Stimulated activated CD4-positive, alpha-beta T cell treated with anti-CD3 and anti-CD28 coated beads, Interleukin-1b, Interleukin-23, amount 100 ng/mL, for 24 hours (primary cell): Measurements from ENCODE around the gene TRPM5.

Experiments used
- DNase-seq, 4 experiments: peaks; one replicate each; pipeline ENCODE4 v3.0.0-alpha.2; 2020; ENCODE audit warnings: low read depth in 4 of 4, low spot score in 1 of 4

Gene TRPM5

DNA sequence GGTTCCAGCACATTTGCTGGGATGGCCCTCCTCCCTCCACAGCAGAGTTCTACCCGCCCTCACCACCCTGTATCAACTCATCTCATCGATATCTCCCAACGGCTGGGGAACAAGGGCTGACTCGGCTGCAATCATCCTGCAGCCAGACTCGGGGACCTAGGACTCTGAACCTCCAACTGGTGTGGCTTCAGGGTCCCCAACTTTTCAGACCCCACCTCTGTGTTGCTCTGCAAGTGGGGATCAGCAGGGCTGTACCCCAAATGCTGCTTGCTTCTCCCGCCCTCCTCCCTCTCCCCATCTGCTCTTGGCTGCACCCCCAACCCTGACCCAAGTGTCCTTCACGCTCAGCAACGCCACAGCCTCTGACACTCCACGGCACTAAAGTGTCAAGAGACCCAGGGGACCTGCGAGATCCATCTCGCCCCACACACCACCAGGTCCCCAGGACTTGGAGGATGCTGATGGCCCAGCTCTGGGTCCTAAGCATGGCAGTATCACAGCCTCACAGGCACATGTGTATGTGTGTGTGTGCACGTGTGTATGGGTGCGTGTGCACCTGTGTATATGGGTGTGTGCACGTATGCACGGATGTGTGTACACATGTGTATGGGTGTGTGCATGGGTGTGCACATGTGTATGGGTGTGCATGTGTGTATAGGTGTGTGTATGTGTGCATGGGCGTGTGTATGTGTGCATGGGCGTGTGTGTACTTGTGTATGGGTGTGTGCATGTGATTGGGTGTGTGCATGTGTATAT is 26.9 kb upstream of the TRPM5 start:
- DNase-seq = no peak

DNA sequence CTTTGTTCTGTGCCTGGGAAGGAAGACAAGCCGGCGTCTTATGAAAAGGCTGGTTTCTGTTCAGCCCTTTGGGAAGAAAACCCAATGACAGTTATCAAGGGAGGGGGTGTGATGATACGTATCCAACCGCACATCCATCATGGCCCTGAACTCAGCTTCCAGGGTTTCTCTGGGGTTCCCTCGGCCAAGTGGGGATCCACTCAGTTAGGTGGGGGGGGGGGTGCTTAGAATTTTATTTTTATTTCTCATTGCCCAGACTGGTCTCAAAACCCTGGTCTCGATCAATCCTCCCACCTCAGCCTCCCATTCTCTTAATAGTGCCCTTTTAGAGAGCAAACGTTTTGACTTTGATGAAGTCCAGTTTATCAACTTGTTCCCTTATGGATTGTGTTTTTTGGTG is 26.2 kb upstream of the TRPM5 start:
- no peak for DNase-seq

GRCh38 chr11:2468363-2469235 is 24.3 kb upstream of the TRPM5 start:
- DNase-seq = no peak

DNA sequence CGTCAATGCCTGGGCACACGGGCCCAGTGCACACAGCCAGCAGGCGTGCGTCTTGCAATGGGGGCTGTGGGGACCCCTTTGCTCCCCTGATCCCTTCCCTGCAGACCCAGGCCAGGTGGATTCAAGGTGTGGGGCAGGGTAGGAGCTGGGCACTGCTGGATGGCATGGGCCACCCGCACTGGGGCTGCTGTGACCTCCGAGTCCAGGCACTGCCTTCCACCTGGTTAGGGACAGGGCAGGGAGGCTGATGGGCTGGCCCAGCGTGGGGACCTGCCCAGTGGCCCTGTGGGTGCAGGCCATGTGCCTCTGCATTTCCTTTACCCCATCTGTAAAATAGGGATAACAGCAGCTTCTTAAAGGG is 23.4 kb upstream of the TRPM5 start:
- no peak for DNase-seq

DNA sequence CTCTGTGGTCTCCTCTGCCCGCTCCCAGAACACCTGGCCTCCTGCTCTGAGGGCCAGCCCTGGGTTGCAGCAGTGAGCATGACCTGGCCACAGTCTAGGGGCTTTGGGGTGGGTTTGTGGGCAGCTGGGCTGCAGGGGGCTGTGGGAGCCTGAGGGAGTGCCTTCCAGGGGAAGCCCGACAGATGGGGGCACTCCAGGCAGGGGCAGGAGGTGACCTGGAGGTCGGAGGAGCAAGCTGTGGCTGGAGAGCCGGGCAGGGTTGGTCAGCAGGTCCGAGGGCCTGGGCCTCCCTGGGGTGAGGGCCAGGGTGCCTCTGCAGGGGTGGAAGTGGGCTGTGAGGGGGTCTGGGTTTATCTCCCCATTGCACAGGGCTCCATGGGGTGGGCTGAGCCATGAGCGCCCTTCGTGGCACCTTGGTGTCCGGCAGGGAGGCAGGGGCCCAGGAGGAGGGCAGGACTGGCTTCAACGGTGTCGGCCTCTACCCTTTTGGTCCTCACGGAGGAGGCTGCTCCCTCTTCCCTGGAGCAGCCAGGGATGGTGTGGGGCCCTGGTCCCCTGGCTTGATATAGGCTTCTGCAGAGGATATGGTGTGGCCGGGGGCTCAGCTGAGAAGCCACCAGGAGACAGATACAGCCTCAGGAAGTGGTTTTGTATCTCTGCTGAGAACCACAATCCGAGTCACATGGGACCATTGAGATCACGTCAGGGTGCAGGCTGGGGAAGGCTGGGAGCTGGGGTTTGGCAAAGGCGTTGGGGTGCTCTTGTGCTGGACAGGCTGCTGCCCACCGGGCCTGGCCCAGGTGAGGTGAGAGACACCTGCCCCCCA is 22.8 kb upstream of the TRPM5 start:
- DNase-seq = peak in 1 of 4 experiments; percentile 36

GRCh38 chr11:2466069-2466801 is 21.9 kb upstream of the TRPM5 start:
- DNase-seq = no peak

DNA sequence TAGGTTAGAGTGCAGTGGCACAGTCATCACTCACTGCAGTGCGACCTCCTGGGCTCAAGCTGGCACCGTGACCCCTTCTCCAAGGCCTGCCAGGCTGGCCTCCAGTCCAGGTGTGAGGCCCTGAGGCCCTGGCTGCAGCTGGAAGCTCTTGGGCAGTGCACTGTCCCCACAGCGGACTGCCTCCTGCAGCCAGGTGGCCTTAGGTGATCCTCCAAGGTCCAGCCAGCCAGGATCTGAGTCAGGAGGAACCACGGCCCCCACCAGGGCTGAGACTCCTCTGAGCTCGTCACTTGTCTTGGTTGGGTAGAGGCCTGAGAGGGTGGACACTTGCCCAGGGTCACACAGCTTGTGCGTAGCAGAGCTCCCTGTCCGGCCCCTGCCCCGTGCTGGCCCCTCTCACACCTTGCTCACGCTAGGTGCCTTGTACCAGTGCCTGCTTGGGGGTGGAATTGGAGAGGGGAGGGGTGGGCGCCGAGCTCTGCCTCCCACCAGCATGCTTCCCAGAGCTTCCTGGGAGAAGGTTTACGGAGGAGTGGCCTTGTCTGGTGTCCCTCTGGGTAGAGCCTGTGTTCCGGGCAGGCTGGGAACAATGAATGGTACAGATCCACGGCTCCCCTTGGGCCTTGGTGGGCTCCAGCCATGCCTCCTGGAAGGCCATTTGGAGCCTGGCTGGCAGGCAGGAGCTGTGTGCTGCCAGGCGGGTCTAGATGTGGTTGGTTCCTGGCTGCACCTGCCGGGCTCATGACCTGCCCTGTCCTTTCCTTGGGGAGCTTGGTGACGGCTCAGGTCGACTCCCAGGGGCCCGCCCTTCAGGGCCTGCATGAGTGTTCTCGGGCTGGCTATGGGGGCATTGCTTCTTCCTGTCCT is 21.1 kb upstream of the TRPM5 start:
- no peak for DNase-seq

- DNase-seq = no peak
These were observed 20.3 kb upstream of the TRPM5 start for GRCh38 chr11:2464451-2465165.

DNA sequence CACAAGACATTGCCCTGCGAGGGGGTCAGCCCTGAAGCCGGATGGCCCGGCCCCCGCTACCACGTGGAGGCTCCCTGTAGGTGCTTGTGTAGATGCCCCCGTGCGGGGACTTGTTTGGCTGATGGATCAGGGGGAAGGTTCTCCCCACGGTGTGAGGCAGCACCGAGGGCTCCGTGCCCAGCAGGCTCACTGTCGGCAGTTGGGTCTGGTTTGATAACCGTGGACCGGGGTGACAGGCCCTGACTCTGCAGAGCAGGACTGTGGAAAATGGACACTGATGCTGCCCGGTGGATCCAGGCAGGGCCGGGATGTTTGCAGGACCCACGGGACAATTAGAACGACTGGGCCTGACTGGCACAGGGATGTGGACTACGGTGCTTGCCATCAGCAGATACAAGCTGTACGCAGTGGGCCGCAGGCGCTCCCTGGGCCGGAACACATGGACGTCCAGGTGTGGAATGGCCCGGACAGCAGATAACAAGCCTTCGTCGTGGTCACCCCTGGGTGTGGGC is 19.5 kb upstream of the TRPM5 start:
- no peak for DNase-seq

DNA sequence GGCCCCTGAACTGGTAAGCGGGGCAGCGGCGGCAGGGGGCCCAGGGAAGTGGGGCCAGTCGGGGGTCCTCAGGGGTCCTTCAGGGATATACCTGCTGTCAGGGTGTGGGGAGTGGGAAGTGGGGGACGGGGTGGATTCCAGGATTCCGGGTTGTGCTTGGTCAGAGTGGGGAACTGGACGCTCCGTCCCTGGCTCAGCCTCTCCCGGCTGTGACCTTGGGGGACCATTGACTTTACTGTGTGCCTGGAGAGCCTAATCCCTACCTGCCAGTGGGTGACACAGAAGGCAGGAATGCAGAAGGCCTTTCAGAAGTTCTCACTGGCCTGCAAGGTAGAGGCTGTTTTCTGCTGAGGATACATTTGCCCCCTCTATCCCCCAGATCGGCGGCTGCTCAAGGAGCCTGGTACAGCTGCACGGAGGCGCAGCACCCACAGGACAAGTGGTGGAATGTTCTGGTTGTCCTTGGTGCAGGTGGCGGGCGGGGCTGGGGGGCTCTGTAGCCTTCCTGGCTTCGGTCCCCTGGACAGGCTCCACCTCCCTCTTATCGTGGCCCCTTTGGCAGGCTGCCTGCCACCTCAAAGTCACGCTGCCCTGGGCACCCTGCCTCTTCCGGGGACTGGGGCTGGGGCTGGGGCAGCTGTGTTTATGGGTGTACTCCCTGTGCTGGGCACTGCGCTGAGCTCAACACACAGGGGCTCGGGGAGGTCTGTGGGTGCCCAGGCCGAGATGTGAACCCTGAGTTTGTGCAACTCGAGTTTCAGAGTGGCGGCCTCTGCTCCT is 18.9 kb upstream of the TRPM5 start:
- no peak for DNase-seq

- DNase-seq = no peak
These were observed 18.2 kb upstream of the TRPM5 start for GRCh38 chr11:2462543-2462985.

DNA sequence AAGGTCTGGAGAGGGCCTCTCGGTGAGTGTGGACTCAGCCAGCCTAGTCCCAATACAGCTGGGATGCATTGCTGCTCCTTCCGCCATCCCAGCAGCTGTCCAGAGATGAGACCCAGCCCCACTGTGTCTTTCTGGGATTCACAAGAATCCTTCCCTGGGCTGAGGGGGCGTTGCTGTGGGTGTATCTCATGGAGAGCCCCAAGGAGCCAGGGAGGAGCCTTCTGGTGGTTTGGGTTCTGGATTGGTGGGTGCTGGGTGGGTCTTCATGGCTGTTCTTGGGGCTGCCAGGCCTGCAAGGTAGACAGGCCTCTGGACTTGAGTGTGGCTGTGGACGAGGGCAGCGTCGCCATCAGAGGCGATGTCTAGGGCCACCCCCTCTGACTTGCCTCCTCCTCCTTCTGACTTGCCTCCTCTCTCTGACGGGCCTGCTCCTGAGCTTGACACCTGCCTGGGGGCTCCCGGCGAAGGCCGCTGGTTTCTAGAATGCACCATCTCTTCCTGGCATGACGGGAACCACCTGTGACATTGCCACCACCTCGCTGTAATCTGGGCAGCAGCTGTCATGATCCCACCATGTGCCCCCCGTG is 17.7 kb upstream of the TRPM5 start:
- DNase-seq = no peak

DNA sequence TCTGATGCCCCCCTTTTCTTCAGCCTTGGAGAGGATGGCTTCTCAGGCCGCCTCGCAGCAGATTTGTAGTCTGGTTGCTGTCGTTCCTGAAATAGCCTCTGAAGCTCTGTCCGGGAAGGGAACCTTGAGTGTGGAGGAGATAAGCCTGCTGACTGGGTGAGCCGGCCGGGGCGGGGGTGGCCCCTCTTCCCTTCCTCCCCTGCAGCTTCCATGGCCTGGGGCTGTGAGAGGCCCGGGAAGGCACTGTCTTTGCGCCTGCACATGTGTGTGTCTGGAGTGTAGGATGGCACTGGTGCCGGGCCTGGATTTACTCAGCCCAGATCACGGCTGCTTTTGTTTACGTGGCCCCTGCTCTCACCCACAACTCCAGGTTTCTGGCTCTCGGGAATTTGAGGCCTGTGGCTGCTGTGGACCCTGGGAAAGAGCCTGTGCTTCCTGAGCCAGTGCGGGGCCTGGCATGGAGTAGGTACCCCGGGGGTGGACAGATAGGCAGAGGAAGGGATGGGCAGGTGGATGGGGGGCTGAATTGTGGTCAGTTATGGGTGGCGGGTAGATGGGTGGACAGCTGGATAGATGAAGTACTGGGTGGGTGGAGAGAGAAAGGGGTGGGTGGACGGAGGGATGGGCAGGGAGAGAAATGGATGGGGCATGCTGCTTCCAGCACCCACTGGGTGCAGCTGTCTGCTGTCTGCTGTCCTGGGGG is 17.1 kb upstream of the TRPM5 start:
- no peak for DNase-seq

GRCh38 chr11:2460540-2461252 is 16.4 kb upstream of the TRPM5 start:
- DNase-seq = no peak

DNA sequence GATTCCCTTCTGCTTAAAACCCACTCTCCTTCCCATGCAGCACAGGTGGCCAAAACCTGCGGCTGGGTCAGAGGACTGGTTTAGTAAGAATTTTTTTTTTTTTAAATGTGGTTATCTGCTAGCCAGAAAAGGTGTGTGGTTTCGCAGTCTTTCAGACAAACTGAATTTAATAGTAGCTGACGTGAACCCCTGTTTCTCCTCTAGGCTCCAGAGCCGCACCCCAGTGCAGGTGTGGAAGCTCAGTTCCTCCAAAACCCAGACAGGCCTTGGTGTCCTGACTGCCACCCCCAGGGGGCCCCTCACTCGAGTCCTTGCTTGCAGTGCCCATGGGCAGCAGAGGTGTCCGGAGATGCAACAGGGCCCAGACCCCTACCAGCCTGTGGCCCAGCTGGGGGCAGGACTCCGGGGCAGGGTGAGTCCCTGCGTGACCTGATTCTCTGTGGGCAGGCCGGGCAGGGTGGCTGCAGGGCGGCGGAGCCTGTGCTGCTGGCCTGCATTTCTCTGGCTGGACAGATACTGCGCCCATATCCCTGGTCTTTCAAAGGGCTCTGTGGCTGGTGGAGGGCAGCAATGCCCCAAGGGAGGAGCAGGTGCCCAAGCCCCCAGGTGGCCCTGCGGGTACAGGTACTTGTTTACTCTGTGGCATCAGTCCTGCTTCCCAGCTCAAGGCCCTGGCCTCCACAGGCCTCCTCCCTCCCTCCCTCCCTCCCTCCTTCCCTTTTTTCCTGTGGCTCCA is 15.7 kb upstream of the TRPM5 start:
- no peak for DNase-seq
